Gastrocnemius medialis (tissue), 4 donors: Measurements from ENCODE around the gene SETD3. TPM values are rescaled to one million over a fixed set of nuclear protein-coding genes. Genes with fewer than 3 reads are reported as not detected.

ENCODE experiments used
- ATAC-seq, 2 donors: fragments of 150-250 bp; one replicate each; pipeline ENCODE4 v1.9.1; 2016
- DNase-seq, 2 donors: peaks; one replicate each; pipeline ENCODE4 v3.0.0-alpha.2; 2019
- H3K27ac ChIP-seq, 4 donors: fragments of 200-600 bp; sonication (generic); 1 replicate in 1 of 4; 2 replicates in 3 of 4; pipeline ENCODE4 v1.5.1; 2016 to 2018; ENCODE audit warnings: mild to moderate bottlenecking in 2 of 4, moderate library complexity in 1 of 4
- H3K27me3 ChIP-seq, 3 donors: fragments of 200-600 bp; sonication (generic) in 2 of 3; 1 replicate in 1 of 3; 2 replicates in 2 of 3; pipeline versions ENCODE4 v1.5.1 to v1.6.0; 2016 to 2019; ENCODE audit warnings: mild to moderate bottlenecking in 1 of 3, moderate library complexity in 1 of 3
- H3K36me3 ChIP-seq, 2 donors: fragments of 200-600 bp; sonication (generic) in 1 of 2; one replicate each; pipeline ENCODE4 v1.5.1; 2017 to 2018
- H3K4me1 ChIP-seq, 2 donors: fragments of 200-600 bp; sonication (generic) in 1 of 2; one replicate each; pipeline ENCODE4 v1.5.1; 2016 to 2017; ENCODE audit warnings: mild to moderate bottlenecking in 2 of 2
- H3K4me3 ChIP-seq, 4 donors: fragments of 200-600 bp; sonication (generic) in 3 of 4; 1 replicate in 1 of 4; 2 replicates in 3 of 4; pipeline ENCODE4 v1.5.1; 2016 to 2019; ENCODE audit warnings: mild to moderate bottlenecking in 2 of 4
- H3K9me3 ChIP-seq, 3 donors: fragments of 200-600 bp; sonication (generic) in 2 of 3; 1 replicate in 1 of 3; 2 replicates in 2 of 3; pipeline ENCODE4 v1.5.1; 2016 to 2019
- CTCF ChIP-seq, 5 experiments: fragments of 450-650 bp in 3 of 5; fragments of 200-600 bp in 2 of 5; sonication (generic) in 2 of 5; IDR thresholded peaks in 4 of 5; conservative IDR thresholded peaks in 1 of 5; 1 replicate in 4 of 5; 2 replicates in 1 of 5; pipeline ENCODE4 v1.5.1; 2016 to 2019; ENCODE audit warnings: antibody characterized with exemption in 5 of 5, mild to moderate bottlenecking in 3 of 5, moderate library complexity in 3 of 5
- POLR2A ChIP-seq, 2 donors: fragments of 450-650 bp; IDR thresholded peaks; one replicate each; pipeline ENCODE4 v1.6.1; 2017; ENCODE audit warnings: antibody characterized with exemption in 2 of 2, mild to moderate bottlenecking in 2 of 2, moderate library complexity in 2 of 2
- in situ Hi-C, 4 donors: fragments of 200-750 bp; cut with MboI; loops; one replicate each; pipeline versions ENCODE4 v1.15.0 to v1.8.0; 2017; ENCODE audit warnings: low sequenced_read_pairs in 4 of 4
- intact Hi-C: fragments of 100-400 bp; cut with DNase I; formaldehyde crosslinking; loops from one replicate; pipeline ENCODE4 v1.15.1; 2023; ENCODE audit warnings: low total_unique reads
- total RNA-seq, 4 donors: library from RNA; depleted of rRNA; stranded (reverse); fragments of >200 nt; gene quantifications; one replicate each; pipeline versions ENCODE4 v1.1.0 to v1.2.3, GENCODE V29; 2016

The SETD3 gene
- total RNA-seq, 4 donors from 2014 or later, result 116 to 170 (median 117) TPM

GRCh38 chr14:99503848-99504453 is 23.3 kb upstream of the SETD3 start:
- Histone ChIP-seq H3K27me3 (no peaks in the 10 kb centered on the region), H3K4me1 (peaks cover 0 to 3% of the 10 kb centered on the region in 2 donors), H3K36me3 (peaks cover 12 to 85% of the 10 kb centered on the region in 2 donors), H3K27ac (no peak overlapping the region), H3K9me3 (no peaks in the 10 kb centered on the region), H3K4me3 (no peak overlapping the region)
- TF ChIP-seq POLR2A (IDR thresholded peaks at IDR 0.05) (no peak), CTCF (IDR thresholded peaks at IDR 0.05 in 4 of 5, conservative IDR thresholded peaks at IDR 0.05 in 1 of 5) (no peak)
- no peak for DNase-seq
- intact Hi-C loops (no loop called here), in situ Hi-C loops (no loop called here)
- ATAC-seq, result no peak

- Histone ChIP-seq H3K27me3 (no peaks in the 10 kb centered on the region), H3K36me3 (peaks cover 12 to 75% of the 10 kb centered on the region in 2 donors), H3K9me3 (no peaks in the 10 kb centered on the region), H3K27ac (no peak overlapping the region), H3K4me3 (no peak overlapping the region), H3K4me1 (no peaks in the 10 kb centered on the region)
- in situ Hi-C loops, result no loop called here
- TF ChIP-seq POLR2A (IDR thresholded peaks at IDR 0.05) (no peak), CTCF (IDR thresholded peaks at IDR 0.05 in 4 of 5, conservative IDR thresholded peaks at IDR 0.05 in 1 of 5) (no peak)
- intact Hi-C loops, result no loop called here
- ATAC-seq (no peak), DNase-seq (no peak)
Measured at GRCh38 chr14:99502989-99503421, 22.3 kb upstream of the SETD3 start.

GRCh38 chr14:99497894-99498293 is 17.2 kb upstream of the SETD3 start:
- no peak for ATAC-seq
- Histone ChIP-seq H3K27ac (no peak overlapping the region), H3K27me3 (no peaks in the 10 kb centered on the region), H3K36me3 (peaks cover 1 to 75% of the 10 kb centered on the region in 2 donors), H3K4me3 (no peak overlapping the region), H3K4me1 (no peaks in the 10 kb centered on the region), H3K9me3 (no peaks in the 10 kb centered on the region)
- no peak for DNase-seq
- intact Hi-C loops, result no loop called here
- no peak for TF ChIP-seq POLR2A (IDR thresholded peaks at IDR 0.05)
- no peak for TF ChIP-seq CTCF (IDR thresholded peaks at IDR 0.05 in 4 of 5, conservative IDR thresholded peaks at IDR 0.05 in 1 of 5)
- in situ Hi-C loops, result no loop called here

- peaks cover 0 to 73% of the 10 kb centered on the region in 2 donors for H3K36me3 ChIP-seq
- H3K4me3 ChIP-seq, result no peak overlapping the region
- H3K9me3 ChIP-seq, result no peaks in the 10 kb centered on the region
- TF ChIP-seq CTCF (IDR thresholded peaks at IDR 0.05 in 4 of 5, conservative IDR thresholded peaks at IDR 0.05 in 1 of 5), result no peak
- no peak for TF ChIP-seq POLR2A (IDR thresholded peaks at IDR 0.05)
- no peak for ATAC-seq
- H3K27ac ChIP-seq, result no peak overlapping the region
- no peak for DNase-seq
- H3K27me3 ChIP-seq, result no peaks in the 10 kb centered on the region
- H3K4me1 ChIP-seq, result peaks cover 0 to 3% of the 10 kb centered on the region in 2 donors
- intact Hi-C loops, result no loop called here
- in situ Hi-C loops, result no loop called here
Measured at GRCh38 chr14:99497341-99497740, 16.7 kb upstream of the SETD3 start.

GRCh38 chr14:99484106-99484505 is 3.4 kb upstream of the SETD3 start:
- Histone ChIP-seq H3K4me3 (no peak overlapping the region), H3K9me3 (no peaks in the 10 kb centered on the region), H3K27me3 (no peaks in the 10 kb centered on the region), H3K36me3 (no peaks in the 10 kb centered on the region), H3K27ac (no peak overlapping the region), H3K4me1 (peaks cover 36 to 64% of the 10 kb centered on the region in 2 donors)
- in situ Hi-C loops, result no loop called here
- DNase-seq (no peak), ATAC-seq (no peak)
- intact Hi-C loops, result no loop called here
- no peak for TF ChIP-seq CTCF (IDR thresholded peaks at IDR 0.05 in 4 of 5, conservative IDR thresholded peaks at IDR 0.05 in 1 of 5)
